HG03354 (cell line): ENCODE measurements around the gene GTPBP1.

Source experiments
- ATAC-seq: cut with Tn5 transposase; IDR thresholded peaks from one replicate; pipeline ENCODE4 v1.9.1; 2021; ENCODE audit warnings: mild to moderate bottlenecking; ENCODE audit not compliant: unreplicated experiment, poor library complexity, severe bottlenecking

Gene GTPBP1

DNA sequence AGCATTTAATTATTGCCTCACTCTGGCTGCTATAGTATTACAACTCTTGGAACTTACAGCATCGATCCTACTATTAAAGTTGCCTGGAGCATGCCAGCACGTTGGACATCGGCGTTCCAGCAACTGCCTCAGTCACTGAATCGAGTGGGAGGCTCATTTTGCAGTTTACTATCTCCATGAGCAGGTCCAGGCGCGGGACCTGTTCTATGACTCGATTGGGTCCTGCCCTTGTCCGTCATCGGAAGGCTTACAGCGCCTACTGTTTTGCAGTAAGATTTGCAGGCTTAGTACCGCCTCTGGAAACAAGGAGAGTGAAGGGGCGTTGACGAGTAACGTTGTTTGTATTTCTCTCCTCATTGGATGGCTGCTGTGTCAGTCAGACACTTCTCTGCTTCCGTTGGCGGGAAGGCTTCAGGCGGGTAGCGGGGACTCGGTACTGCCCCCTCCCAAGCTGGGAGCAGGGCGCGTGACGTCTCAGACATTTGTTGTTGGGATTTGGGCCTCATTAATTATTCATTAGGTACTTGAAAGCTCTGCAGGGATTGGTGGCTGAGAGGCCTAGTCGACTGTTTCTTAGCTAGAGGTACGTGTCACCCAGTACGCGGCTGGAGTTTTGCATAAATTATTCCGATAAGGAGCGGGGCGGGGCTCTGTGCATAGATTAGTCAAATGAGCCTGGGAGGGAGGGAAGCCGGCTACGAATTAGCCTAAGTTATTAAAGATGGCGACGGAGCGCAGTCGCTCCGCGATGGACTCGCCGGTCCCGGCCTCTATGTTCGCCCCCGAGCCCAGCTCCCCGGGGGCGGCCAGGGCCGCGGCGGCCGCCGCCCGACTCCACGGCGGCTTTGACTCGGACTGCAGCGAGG is at the start of gene GTPBP1:
Gene GTPBP1 (plus strand): TSS at position 710 of the 866 bp plus-strand sequence. CDS start 12 bp downstream, at position 722.
- peak; percentile 76 for ATAC-seq

GRCh38 chr22:38656256-38657044 is 49.3 kb upstream of the GTPBP1 start, which contains the start of the genes CBY1 and FAM227A:
TSS of gene CBY1 (plus strand) at chr22:38656638. CDS start at chr22:38668055, 11,417 bp downstream.
TSS of gene FAM227A (minus strand) at chr22:38656392. CDS start at chr22:38650168, 6,224 bp downstream.
- peak; percentile 73 for ATAC-seq

DNA sequence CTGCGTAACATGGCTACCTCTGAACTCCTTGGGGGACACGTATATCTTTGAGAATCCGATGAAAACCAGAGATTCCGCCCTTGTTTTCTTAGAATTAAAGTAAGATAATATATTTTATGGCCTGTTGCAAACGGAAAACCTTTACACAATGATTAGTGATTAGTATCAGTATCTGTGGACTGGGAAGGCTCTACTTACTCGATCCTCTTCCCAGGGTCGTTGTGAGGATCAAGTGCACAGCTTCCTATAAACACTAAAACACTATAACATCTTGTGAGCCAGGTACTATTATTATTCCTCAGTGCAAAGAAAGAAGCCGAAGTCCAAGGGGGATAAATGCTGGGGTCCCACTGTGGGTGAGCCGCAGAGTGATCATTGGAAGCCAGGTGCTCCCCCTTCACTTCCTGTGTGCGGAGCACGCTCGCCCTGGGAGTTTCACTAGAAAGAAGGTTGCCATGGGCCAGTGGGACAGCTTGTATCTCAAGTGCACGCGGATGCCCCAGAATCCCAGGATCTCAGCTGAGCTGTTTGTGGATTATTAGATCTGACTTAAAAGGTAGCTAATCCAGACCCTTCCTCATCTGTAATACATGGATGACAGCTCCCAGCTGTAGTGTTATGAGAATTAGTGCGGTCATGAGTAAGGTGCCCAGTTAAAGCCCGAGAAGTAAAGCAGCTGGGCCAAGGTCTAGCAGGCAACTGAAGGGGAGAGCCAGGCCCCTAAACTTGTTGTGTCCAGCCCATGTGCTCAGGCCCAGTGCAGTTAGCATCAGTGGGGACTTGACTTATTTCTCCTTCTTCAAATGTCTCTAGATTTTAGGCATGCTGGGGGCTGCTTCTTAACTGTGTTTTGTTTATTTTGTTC is 48.5 kb upstream of the GTPBP1 start:
- ATAC-seq, result peak; percentile 44

DNA sequence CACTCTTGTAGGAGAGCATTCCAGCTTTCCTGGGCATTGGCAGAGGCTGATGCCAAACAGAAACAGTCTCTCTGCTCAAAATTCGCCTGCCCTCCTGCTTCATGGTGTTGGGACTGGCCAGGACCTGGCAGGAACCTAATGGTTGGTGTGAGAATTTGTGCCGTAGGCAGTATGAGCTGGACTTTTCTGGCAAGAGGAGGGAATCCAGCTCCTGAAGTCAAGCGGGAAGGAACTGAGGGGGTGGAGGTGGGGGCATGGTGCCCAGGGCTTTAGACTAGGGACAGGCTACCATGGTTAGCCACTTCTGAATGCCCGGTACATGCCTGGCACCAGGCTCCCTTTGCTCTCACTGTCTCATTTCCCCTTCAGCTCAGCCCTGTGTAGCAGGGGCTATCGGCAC is 30.9 kb upstream of the GTPBP1 start:
- ATAC-seq, result no peak

DNA sequence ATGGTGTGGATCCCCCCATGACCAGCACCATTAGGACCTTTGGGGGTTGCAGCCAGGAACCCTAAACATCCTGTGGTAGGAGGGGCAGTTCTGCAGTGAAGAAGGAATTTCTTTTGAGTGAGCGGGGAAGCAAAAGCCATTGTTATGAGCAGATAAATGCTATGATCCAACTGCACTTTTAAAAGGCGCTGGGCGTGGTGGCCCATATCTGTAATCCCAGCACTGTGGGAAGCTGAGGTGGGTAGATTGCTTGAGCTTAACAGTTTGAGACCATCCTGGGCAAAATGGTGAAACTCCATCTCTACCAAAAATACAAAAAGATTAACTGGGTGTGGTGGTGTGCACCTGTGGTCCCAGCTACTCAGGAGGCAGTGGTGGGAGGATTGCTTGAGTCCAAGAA is 29.9 kb upstream of the GTPBP1 start:
- no peak for ATAC-seq

GRCh38 chr22:38681582-38682335 is 24.0 kb upstream of the GTPBP1 start, which contains the start of gene TOMM22:
TSS of gene TOMM22 (plus strand) at chr22:38681957. CDS start at chr22:38681979, 22 bp downstream.
- peak; percentile 95 for ATAC-seq

- ATAC-seq, result no peak
These were observed 20.8 kb upstream of the GTPBP1 start for GRCh38 chr22:38684895-38685294.

- ATAC-seq, result no peak
These were observed 20.0 kb upstream of the GTPBP1 start for GRCh38 chr22:38685761-38686160.

- no peak for ATAC-seq
These were observed 16.1 kb upstream of the GTPBP1 start for GRCh38 chr22:38689651-38690050.

DNA sequence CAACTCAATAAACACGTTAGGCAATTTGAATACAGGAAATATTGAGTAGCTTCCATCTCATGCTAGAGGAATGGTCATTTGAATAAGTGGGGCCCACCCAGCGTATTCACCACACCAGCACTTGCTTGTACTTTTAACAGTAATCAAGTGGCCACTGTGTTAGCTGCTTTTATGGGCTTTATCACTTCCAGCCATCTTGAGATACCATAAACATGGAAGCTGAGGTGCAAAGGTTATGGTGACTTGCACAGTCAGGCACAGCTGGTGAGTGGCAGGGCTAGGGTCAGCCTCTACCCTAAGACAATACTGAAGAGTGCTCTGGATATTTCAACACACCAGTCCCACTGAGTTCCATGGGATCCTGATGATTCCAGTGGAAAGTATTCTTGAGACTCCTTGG is 11.7 kb upstream of the GTPBP1 start:
- ATAC-seq, result no peak

GRCh38 chr22:38694940-38695339 is 10.8 kb upstream of the GTPBP1 start:
- no peak for ATAC-seq

DNA sequence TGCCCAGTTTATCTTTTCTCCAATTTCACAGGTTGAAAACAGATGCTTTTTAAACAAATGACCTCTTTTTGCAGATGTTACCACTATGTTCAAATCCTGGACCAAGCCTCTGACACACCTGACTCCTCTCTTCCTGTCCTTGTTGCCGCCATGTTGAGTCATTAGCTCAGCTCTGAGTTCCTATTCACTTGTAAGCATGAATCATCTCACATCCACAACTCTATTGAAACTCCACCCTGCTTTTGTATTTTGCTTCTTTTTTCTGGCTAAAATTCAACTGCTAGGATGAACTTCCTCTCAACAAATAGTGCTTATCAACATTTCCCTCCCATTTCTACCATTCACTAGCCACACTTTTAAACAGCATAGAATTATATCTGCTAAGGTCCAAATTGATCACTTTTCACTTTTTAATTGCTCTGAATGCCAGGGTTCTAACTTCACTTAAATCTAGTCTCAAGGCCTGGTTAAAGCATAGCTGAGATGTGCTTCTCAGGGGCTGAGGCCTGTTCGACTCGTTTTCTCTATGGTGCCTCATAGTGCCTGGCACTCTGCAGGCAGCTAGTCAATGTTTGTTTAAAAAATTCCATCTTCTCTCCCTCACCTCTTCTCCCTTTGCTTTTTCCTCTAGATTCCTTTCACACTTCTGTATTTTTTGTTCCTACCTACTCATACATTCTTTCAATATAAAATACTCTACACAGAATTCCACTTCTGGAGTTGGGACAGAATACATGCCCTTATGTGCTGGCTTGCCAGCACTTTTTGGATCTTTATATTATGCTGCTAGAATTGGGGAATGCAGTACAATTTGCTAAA is 8.9 kb upstream of the GTPBP1 start:
- no peak for ATAC-seq

DNA sequence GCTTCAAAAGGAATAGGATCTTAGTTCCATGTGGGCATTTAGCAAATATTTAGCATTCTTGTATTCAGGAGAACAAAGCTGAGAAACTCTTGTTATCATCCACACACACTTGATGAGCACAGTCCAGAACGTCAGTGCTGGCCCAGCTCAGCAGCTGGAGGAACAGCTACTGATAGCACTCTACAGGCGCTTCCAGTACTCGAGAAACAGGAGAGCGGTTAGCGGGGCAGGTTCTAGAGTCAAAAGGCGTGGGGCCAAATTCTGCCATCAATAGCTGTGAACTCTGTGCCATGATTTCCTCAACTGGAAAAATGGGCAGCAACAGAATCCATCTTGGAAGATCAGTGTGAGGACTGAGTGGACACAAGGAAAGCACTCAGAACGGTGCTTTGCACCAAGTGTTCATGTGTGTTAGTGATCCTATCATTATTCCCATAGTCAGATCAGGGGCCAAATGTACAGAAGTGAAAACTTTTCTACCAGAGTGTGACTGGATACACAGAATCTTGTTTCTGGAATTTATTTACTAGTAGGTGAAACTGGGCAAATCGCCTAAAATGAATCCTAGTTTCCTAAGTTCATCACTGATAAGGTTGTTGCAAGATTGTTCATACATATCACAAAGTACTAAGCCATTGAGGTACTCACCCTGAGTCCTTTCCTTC is 8.2 kb upstream of the GTPBP1 start:
- no peak for ATAC-seq

- no peak for ATAC-seq
These were observed 7.2 kb upstream of the GTPBP1 start for GRCh38 chr22:38698407-38699094.

- ATAC-seq, result no peak
These were observed 6.6 kb upstream of the GTPBP1 start for GRCh38 chr22:38699143-38699542.

GRCh38 chr22:38699784-38700183 is 6.0 kb upstream of the GTPBP1 start:
- ATAC-seq, result no peak

DNA sequence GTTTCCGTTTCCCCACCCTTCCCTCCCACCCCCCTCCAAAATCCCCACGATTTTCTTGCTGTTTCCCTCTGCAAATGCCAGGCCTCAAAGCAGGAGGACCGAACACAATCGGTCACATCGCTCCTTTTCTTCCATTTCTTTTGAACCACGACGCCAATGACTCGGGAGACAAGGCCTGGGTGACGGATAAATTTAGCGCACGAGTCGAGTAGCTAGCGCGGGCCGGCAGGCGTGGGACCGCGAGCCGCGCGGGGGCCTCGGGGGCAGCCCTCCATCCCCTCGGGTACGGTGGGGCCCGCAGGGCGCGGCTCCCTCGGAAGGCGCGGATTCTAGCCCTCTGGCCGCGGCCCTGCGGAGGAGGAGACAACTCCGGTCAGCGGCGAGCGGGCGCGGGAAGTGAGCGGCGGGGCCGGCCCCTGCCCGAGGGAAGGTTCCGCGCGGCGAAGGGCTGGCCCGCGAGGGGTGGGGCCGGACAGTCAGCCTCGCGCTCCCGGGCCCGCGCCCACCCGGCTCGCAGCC is 5.4 kb upstream of the GTPBP1 start:
- peak; percentile 28 for ATAC-seq
